Amygdala (tissue), 56 donors: ENCODE measurements around the gene LAMA1.
"Not testable (repeated sequence)": the region's sequence is repeated elsewhere in the genome, so short reads cannot be mapped to it uniquely, and the experiment has no call there.

Experiments
- DNase-seq, 56 donors: peaks; one replicate each; lab custom pipeline; 2025; lab: John Stamatoyannopoulos, UW

Gene LAMA1, protein sequence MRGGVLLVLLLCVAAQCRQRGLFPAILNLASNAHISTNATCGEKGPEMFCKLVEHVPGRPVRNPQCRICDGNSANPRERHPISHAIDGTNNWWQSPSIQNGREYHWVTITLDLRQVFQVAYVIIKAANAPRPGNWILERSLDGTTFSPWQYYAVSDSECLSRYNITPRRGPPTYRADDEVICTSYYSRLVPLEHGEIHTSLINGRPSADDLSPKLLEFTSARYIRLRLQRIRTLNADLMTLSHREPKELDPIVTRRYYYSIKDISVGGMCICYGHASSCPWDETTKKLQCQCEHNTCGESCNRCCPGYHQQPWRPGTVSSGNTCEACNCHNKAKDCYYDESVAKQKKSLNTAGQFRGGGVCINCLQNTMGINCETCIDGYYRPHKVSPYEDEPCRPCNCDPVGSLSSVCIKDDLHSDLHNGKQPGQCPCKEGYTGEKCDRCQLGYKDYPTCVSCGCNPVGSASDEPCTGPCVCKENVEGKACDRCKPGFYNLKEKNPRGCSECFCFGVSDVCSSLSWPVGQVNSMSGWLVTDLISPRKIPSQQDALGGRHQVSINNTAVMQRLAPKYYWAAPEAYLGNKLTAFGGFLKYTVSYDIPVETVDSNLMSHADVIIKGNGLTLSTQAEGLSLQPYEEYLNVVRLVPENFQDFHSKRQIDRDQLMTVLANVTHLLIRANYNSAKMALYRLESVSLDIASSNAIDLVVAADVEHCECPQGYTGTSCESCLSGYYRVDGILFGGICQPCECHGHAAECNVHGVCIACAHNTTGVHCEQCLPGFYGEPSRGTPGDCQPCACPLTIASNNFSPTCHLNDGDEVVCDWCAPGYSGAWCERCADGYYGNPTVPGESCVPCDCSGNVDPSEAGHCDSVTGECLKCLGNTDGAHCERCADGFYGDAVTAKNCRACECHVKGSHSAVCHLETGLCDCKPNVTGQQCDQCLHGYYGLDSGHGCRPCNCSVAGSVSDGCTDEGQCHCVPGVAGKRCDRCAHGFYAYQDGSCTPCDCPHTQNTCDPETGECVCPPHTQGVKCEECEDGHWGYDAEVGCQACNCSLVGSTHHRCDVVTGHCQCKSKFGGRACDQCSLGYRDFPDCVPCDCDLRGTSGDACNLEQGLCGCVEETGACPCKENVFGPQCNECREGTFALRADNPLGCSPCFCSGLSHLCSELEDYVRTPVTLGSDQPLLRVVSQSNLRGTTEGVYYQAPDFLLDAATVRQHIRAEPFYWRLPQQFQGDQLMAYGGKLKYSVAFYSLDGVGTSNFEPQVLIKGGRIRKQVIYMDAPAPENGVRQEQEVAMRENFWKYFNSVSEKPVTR (N-terminal part only)

DNA sequence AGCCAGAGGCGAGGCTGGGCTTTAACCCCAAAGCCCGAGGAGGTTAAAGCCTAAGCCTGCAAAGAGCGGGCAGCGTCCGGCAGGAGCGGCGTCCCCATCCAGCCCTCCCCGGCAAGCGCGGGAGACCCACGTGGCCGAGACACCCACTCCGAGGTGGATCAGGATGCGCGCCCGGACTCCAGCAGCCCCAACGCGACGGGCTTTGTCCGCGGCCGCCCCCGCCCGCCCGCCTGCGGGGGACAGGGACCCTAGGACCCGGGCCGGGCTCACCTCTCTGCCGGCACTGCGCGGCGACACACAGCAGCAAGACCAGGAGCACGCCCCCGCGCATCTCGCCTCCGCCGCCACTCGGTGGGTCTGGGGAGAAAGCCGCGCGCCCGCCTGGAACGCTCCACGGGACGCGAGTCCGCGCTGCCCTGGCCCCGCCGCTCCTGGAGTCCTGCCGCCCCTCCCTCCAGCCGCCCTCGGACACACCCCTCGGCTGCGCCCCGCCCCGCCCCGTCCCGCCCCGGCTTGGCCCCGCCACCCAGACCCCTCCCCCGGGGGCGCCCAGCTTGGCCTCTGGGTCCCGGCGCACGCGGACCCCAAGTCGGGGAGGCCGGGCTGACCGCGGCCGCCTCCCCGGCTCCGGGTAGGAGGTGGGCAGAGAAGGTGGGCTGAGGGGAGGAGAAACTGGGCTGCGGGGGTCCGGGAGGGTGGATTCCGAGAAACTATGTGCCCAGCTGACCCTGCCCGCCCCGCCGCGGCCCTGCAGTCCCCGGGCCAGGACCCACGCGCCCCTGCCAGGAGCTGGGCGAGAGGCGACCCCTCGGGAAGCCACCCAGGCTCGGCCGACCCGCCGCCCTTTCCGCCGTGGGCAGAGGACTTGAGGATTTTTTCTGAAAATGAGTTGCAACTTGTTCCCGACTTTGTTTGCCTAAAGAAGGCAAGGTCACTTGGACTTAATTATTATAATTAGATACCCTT is at the start of gene LAMA1:
Gene LAMA1, minus strand, starts transcription at position 408 of the 966 bp plus-strand sequence. Its CDS starts 77 bp downstream, at position 331.
- DNase-seq, result peak in 21 of 56 donors; percentile 5 to 58 (median 27)

DNA sequence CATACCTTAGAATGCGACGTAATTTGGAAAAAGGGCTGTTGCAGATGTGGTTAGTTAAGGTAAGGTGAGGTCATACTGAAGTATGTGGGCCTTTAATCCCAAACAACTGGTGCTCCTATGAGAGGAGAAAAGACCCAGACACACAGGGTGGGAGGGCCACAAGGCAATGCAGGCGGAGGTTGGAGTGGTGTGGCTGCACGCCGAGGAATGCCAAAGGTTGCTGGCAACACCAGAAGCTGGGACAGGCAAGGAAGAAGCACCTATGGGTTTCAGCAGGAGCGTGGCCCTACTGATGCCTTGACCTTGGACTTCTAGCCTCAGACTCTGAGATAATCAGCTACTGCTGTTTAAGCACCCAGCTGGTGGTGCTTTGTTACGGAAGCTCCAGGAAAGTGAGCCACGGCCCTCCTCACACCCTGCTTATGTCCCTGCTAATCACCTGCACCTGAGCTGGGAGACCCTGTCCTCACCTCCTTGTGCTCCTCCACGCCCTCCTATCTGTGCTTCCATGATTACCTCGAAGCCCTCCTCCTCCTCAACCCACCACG is 48.3 kb upstream of the LAMA1 start:
- DNase-seq, result no peak

DNA sequence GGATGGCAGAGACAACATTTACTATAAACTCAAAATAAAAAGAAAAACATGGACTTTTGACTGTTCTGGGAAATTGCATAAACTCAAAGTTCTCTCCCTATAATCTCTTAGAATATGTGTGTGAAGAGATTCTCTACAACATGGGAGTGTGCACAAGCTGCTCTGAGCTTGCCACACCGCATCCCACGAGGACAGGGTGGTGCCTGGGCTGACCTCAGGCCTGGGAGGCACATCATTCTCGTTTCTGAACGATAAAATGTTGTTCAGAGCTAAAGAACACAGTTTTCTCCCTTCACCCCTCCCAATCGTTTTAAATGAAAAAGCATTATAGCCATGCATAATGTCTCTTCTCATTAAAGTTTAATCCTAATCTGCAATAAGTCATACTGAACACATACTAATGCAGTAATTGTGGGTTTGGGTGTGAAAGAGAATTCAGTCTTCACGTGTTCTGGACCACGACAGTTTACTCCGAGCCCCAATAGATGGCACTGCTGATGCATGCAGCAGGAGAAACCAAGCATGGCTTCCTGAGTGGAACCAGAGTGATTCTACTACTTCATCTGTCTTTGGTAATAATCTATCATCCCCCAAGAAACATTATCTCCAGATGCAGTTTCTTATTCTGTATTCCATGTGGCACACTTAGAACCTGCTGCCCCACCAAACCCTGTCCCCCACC is 46.9 kb upstream of the LAMA1 start:
- peak in 12 of 56 donors; percentile 1 to 36 (median 8) for DNase-seq

DNA sequence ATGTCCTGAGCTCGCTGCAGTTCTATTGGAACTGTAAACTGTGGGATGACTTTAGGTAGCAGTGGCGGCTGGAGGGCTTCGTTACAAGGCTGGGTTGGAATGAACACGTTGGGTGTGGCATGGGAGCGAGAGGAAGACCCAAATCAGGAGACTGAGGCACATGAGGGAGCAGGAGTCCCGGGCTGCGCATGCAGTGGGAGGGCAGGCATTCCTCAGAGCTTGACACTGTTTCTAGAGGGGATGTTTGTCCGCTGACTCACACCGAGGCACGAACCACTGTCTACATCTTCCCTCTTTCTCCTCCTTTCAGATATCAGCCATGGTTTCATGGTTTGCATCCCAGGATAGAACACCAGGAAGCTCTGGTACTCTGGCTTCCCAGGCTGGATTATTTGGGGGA is 40.6 kb upstream of the LAMA1 start:
- DNase-seq, result no peak

DNA sequence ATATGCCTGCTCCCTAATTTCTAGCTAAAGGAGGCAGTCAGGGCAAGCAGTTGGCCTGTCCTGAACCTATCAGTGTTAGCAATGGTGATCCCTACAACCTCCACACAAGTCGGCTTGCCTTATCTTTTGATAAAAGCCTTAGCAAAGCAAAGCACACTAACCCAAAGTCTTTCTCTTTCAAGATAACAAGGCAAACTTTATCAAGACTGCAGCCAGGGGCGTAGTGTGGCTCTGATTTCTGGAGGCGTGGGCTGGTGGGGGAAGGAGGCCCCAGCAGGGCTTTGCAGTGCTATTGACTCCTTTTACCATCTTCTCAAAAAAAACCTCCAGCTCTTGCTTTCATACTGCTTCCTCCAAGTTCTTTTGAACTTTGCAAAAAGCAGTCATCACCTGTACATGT is 40.2 kb upstream of the LAMA1 start:
- DNase-seq, result no peak

DNA sequence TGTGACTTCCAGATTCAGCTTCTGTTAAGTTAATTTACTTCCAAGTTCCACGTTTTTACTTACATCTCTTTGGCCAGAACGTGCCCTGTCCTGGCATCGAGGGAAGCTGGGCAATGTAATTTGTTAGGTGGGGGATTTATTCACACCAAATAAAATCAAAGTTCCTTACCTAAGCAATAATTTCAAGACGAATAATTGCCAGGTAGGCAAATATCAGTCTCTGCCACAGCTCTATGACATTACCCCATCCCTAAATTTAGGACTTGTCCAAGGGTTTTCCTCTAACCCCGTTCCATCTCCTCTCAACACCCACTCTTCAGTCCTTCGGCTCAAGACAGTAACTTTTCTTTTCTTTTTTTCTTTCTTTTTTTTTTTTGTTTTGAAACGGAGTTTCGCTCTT is 38.3 kb upstream of the LAMA1 start:
- DNase-seq, result no peak

DNA sequence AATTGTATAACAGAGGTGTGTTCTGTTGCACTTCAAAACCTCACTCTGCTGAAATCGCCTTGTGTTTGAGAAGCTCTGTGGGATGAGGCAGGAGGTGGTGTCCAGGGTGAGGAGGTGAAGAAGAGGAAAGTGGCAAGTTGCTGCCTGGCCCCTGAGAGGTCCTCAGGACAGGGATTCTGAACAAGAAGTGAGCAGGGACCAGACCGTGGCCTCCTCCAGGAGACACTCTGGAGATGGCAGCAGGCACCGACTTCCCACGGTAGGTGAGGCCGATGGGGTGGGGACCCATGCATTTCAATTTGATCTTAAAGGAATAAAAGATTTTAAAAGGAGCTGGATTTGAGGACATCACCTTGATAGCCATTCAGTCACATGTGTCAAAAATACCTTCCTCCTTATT is 37.5 kb upstream of the LAMA1 start:
- DNase-seq, result no peak

DNA sequence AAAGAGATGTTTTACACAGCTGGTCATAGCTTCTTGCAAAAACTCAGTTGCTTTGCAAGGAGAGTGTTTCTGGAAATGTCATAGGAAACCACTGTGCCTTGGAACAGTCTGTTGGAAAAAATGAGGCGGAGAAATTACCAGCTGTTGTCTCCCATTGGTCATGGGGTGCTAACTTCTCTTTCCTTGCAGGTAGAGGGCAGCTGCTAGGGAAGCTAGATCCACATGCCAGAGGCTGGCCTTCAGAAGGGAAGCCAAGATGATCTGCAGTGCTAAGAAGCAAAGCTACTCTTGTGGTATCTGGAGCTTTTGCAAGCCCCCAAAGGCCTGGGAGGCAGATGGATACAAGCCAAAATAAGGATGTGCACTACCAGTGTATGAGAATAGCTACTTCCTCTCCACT is 34.8 kb upstream of the LAMA1 start:
- no peak for DNase-seq

DNA sequence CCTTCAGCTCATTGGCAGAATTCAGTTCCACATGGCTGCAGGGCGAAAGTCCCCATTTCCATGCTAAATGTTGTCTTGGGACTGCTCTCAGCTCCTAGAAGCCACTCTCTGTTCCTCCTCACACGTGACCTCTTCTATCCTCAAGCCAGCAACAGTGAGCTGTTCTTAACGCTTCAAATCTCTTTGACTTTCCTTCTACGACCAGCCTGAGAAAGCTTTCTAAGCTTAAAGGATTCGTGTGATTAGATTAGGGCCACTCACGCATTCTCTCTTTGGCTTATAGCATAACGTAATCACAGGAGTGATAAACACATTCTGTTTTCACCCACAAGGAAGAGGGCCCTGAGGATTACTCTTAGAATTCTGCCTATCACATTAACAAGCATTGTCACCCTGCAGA is 29.8 kb upstream of the LAMA1 start:
- DNase-seq, result no peak

DNA sequence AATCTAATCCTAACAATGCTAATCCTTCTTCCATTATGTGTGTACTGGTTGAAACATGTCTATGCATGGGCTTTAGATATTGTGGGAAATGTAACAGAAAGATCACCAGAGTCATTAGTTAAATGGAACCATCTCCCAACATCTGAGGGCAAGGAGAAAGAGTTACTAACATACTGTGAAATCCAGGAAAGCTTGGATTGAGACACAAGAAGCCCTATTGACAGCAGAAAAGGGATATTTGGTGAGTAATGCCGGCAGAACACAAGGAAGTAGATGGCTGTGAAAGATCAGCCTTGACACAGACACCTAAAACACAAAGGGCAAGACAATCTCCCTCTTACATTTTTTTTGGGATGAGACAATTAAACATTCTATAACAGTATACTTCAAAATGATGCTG is 28.5 kb upstream of the LAMA1 start:
- no peak for DNase-seq

DNA sequence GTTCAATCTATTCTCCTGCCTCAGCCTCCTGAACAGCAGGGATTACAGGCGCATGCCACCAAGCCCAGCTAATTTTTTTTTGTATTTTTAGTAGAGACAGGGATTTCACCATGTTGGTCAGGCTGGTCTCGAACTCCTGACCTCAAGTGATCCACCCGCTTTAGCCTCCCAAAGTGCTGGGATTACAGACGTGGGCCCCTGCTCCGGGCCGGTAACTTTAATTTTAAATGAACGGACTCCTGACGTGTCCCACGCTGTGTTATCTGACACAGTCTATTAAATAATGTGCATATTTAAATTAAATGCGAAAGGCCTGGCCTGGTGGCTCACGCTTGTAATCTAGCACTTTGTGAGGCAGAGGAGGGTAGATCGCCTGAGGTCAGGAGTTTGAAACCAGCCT is 27.3 kb upstream of the LAMA1 start:
- DNase-seq, result not testable (repeated sequence)

DNA sequence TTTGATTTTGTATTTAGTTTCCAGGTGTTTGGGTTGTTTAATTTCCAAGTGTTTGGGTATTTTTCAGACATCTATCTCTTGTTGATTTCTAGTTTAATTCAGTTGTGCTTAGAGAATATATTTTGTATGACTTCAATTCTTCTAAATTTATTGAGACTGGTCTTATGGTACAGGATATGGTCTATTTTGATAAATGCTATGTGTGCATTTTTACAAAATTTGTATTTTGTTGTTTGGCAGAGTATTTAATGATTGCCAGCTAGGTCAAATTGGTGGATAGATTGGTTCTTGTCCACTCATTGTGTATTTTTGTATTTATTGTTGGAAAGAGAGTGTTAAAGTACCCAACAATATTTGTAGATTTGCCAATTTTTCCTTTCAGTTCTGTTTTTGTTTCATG is 23.7 kb upstream of the LAMA1 start:
- DNase-seq, result no peak

DNA sequence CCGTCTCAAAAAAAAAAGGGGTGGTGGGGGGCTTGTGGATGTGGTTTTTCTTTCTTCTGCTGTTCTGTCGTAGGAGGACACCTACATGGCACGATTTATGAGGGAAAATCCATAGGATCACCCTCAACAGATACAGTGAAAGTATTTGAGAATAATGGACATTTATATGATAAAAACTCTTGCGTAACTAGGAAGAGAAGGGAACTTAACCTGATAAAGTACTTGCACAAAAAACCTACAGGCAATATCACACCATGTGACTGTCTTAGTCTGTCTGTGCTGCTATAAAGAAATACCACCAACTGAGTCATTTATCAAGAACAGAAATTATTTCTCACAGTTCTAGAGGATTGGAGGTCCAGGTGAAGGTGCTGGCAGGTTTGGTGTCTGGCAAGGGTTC is 21.8 kb upstream of the LAMA1 start:
- no peak for DNase-seq

DNA sequence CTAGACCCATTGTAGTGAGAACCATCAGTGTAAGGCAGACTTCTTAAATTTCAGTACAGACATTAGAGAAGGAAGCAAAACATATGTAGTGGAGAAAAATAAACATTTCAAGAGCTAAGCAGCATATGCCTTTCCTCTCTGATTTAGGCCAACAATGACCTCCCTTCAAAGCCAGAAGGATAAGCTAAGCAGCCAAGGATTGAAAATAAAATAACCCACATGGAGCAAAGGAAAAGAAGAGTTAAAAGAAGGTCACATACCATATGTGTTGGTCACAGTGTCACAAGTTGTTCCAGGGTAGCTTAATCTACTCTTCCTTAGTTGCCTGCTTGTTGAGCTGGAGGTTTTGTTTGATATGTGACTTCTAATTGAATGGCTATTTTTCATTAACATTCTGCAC is 15.6 kb upstream of the LAMA1 start:
- DNase-seq, result no peak

DNA sequence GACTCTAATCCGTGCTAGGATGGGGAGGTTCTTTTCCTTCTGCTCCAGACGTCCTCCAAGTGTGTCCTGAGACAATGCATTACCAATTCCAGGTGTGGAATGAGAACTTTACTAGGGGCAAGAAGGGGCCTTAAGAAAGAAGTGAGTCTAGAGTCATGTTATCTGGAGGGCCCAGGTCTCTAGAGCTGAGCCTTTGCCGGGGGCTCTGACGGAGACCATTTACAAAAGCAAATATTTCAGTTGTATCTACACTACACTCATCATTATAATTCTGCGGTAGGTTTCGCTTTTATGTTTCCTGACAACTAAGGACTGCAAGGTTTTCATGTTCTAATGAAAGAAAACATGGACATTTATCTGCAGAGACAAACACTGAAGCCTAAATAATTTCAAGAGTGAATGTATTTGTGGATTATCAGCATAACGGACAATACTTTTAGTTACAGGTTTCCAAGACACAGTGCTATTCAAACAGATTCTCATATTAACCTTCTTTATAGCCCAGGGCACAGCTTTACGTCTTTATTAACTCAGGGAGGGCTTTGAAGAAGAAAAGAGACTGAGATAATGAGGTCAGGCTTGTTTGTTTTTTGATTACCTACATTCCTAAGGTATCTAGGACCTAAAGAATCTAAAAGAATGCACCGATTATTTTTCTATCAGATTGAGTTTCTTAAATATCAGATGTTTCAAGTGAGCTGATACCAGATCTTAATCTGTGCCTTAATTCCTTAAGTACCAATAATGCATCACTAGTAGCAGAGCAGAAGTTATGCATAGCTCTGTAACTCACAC is 15.0 kb upstream of the LAMA1 start:
- no peak for DNase-seq

DNA sequence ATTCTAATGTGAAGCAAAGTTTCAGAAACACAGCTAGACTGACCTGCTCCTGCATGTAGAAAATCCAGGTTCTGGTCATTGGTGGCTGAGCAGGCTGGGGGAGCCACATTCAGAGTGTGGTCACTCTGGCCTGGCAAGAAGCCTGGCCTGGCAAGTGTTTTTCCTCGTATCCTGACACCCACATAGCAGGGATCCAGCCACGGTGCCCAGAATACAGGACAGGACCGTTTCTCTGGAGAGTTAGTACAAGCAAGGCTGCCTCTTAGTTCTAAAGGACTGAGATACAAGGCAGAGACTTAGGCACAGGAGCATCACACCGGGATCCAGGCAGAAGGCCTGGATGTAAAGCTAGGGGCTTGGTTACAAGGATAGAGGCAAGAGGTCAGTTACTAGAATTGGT is 4.8 kb upstream of the LAMA1 start:
- no peak for DNase-seq

DNA sequence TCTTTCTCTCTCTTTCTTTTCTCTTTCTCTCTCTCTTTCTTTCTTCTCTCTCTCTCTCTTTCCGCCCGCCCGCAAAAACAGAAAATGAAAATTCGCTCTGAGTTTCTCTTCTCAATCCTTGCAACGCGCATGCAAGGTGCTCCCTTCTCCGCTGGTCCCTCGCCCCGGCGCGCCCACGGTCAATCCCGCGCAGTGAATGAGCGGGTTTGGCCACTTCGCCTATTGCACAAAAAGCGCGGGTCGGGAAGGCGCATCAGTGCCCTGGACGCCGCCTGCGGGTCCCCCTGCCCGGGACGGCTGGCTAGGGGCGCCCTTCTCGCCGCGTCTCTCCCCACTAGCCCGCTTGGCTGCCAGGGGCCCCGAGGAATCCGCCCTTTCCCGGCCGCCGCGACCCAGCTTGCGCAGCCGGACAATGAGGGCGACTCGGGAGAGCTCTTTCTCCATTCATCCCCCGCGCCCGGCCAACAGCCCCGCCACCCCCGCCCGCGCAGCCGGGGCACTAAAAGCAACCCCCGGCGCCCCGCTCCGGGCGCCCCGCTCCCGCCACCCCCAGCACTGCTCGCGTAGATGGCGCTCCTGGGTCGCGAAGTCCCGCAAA is 706 bp downstream of the LAMA1 start:
- peak in 10 of 56 donors; percentile 8 to 46 (median 26) for DNase-seq
